HCT116 (cell line): ENCODE data around the gene B3GALT6. TPM values are rescaled to one million over a fixed set of nuclear protein-coding genes. Genes with fewer than 3 reads are reported as not detected.
A peak's percentile ranks its signal among the peaks of the same experiment; 100 is the strongest.

Experiments
- ATAC-seq: fragments of 200-7000 bp; cut with Tn5 transposase; 2 replicates; pipeline ENCODE4 v1.9.1; 2020; ENCODE audit warnings: mild to moderate bottlenecking, moderate library complexity
- BruUV-seq: library from RNA; stranded (reverse); fragments of 400-500 nt; replicated peaks from 2 replicates; lab custom pipeline; 2021; lab: Mats Ljungman, UMichigan
- CTCF ChIA-PET: fragments of 300-600 bp; sonication (Branson Sonifier 250); formaldehyde crosslinking; loops from one replicate; lab custom pipeline; 2021; ENCODE audit warnings: antibody characterized with exemption; lab: Charles Lee
- POLR2A ChIA-PET: fragments of 300-600, 350-600 bp; sonication (Branson Sonifier 250); formaldehyde crosslinking; loops from one replicate; lab custom pipeline; 2021; ENCODE audit warnings: antibody characterized with exemption; lab: Charles Lee
- RAD21 ChIA-PET, 2 experiments: fragments of 300-600 bp; sonication (Branson Sonifier 250); formaldehyde crosslinking; loops; one replicate each; lab custom pipeline; 2023; ENCODE audit warnings: low total read pairs in 2 of 2; ENCODE audit not compliant: uncharacterized antibody in 2 of 2, unreplicated experiment in 2 of 2, low non-redundant PET in 1 of 2; lab: Charles Lee
- DNase-seq: peaks from one replicate; pipeline ENCODE4 v3.0.0-alpha.2; 2010; ENCODE audit warnings: low read depth, low spot score
- H2AFZ ChIP-seq: fragments of 200-600 bp; shearing (Covaris generic), sonication (generic); 2 replicates; pipeline ENCODE4 v1.6.1; 2017; ENCODE audit warnings: low read depth, mixed run types, mixed read lengths, antibody characterized with exemption, low read length; ENCODE audit not compliant: poor library complexity, severe bottlenecking
- H3K27ac ChIP-seq: 2 replicates; pipeline ENCODE4 v1.5.1; 2012; ENCODE audit warnings: low read depth, low read length
- H3K27me3 ChIP-seq: fragments of 200-600 bp; sonication (generic); 2 replicates; pipeline ENCODE4 v1.6.1; 2016; ENCODE audit warnings: mixed run types, low read length, mixed read lengths; ENCODE audit not compliant: insufficient read depth
- H3K36me3 ChIP-seq, 2 experiments: fragments of 200-500 bp in 1 of 2; fragments of 200-600 bp in 1 of 2; sonication (Bioruptor generic) in 1 of 2; sonication (generic) in 1 of 2; 2 replicates each; pipeline versions ENCODE4 v1.5.1 to v1.6.1; 2014 to 2016; ENCODE audit warnings: low read length in 2 of 2, inconsistent platforms in 1 of 2, mixed read lengths in 1 of 2, mixed run types in 1 of 2; ENCODE audit not compliant: insufficient read depth in 2 of 2, control insufficient read depth in 1 of 2
- H3K4me1 ChIP-seq, 2 experiments: fragments of 200-600 bp in 1 of 2; sonication (generic) in 1 of 2; 2 replicates each; pipeline versions ENCODE4 v1.5.1 to v1.6.1; 2012 to 2017; ENCODE audit warnings: low read length in 2 of 2, inconsistent platforms in 1 of 2, mild to moderate bottlenecking in 1 of 2, mixed read lengths in 1 of 2, mixed run types in 1 of 2, moderate library complexity in 1 of 2; ENCODE audit not compliant: insufficient read depth in 2 of 2, control insufficient read depth in 1 of 2
- H3K4me2 ChIP-seq: fragments of 200-600 bp; sonication (generic); 2 replicates; pipeline ENCODE4 v1.6.1; 2017; ENCODE audit warnings: mixed run types, low read length, mixed read lengths
- H3K4me3 ChIP-seq, 2 experiments: fragments of 200-600 bp in 1 of 2; sonication (generic) in 1 of 2; replicated peaks in 1 of 2; 2 replicates each; pipeline ENCODE4 v1.5.1; 2011 to 2016; ENCODE audit warnings: low read length in 2 of 2, control low read depth in 1 of 2, low read depth in 1 of 2, mild to moderate bottlenecking in 1 of 2, mixed read lengths in 1 of 2, mixed run types in 1 of 2
- H3K79me2 ChIP-seq: fragments of 200-600 bp; sonication (generic); 2 replicates; pipeline ENCODE4 v1.6.1; 2017; ENCODE audit warnings: mild to moderate bottlenecking, mixed run types, low read length, moderate library complexity, mixed read lengths; ENCODE audit not compliant: insufficient read depth
- H3K9ac ChIP-seq: fragments of 200-600 bp; sonication (generic); 2 replicates; pipeline ENCODE4 v1.6.1; 2016; ENCODE audit warnings: low read length, mixed read lengths
- H3K9me2 ChIP-seq: fragments of 200-600 bp; sonication (generic), shearing (Covaris generic); 2 replicates; pipeline ENCODE4 v1.6.1; 2017; ENCODE audit warnings: mixed run types, mild to moderate bottlenecking, moderate library complexity; ENCODE audit not compliant: insufficient read depth
- H3K9me3 ChIP-seq, 2 experiments: fragments of 200-500 bp in 1 of 2; fragments of 200-600 bp in 1 of 2; sonication (Bioruptor generic) in 1 of 2; sonication (generic) in 1 of 2; 2 replicates each; pipeline ENCODE4 v1.6.1; 2014 to 2017; ENCODE audit warnings: low read length in 2 of 2, mixed read lengths in 2 of 2, inconsistent platforms in 1 of 2, low read depth in 1 of 2, mild to moderate bottlenecking in 1 of 2, mixed run types in 1 of 2, moderate library complexity in 1 of 2; ENCODE audit not compliant: control insufficient read depth in 1 of 2, insufficient read depth in 1 of 2
- H4K20me1 ChIP-seq: fragments of 200-600 bp; sonication (generic), shearing (Covaris generic); 2 replicates; pipeline ENCODE4 v1.6.1; 2017; ENCODE audit warnings: mixed run types, mild to moderate bottlenecking, moderate library complexity; ENCODE audit not compliant: insufficient read depth
- ATF3 ChIP-seq: IDR thresholded peaks from 2 replicates; pipeline ENCODE4 v1.6.1; 2012
- CBX3 ChIP-seq: IDR thresholded peaks from 2 replicates; pipeline ENCODE4 v1.6.1; 2012; ENCODE audit warnings: low read depth
- CEBPB ChIP-seq: IDR thresholded peaks from 2 replicates; pipeline ENCODE4 v1.6.1; 2012; ENCODE audit warnings: low read depth
- CTCF ChIP-seq, 3 experiments: fragments of 200-600 bp in 1 of 3; sonication (generic) in 1 of 3; IDR thresholded peaks in 2 of 3; conservative IDR thresholded peaks in 1 of 3; 2 replicates each; pipeline ENCODE4 v1.5.1; 2012 to 2017; ENCODE audit warnings: low read depth in 2 of 3, low read length in 2 of 3, antibody characterized with exemption in 1 of 3, borderline replicate concordance in 1 of 3, control low read depth in 1 of 3, mild to moderate bottlenecking in 1 of 3, mixed read lengths in 1 of 3, mixed run types in 1 of 3, moderate library complexity in 1 of 3; ENCODE audit not compliant: insufficient read depth in 1 of 3
- ELF1 ChIP-seq: IDR thresholded peaks from 2 replicates; pipeline ENCODE4 v1.6.1; 2012; ENCODE audit warnings: low read depth, borderline replicate concordance
- EZH2 ChIP-seq: fragments of 200-600 bp; sonication (generic); IDR thresholded peaks from 2 replicates; pipeline ENCODE4 v1.6.1; 2017; ENCODE audit warnings: antibody characterized with exemption, mixed run types
- EZH2phosphoT487 ChIP-seq: fragments of 200-600 bp; IDR thresholded peaks from 2 replicates; pipeline ENCODE4 v1.6.1; 2018; ENCODE audit warnings: antibody characterized with exemption, borderline replicate concordance
- FOSL1 ChIP-seq: IDR thresholded peaks from 2 replicates; pipeline ENCODE4 v1.6.1; 2012; ENCODE audit warnings: low read depth
- JUND ChIP-seq: IDR thresholded peaks from 2 replicates; pipeline ENCODE4 v1.6.1; 2012
- MAX ChIP-seq: IDR thresholded peaks from 2 replicates; pipeline ENCODE4 v1.6.1; 2012
- POLR2A ChIP-seq: IDR thresholded peaks from 2 replicates; pipeline ENCODE4 v1.7.0; 2011; ENCODE audit warnings: borderline replicate concordance; ENCODE audit not compliant: insufficient read depth, insufficient read length; ENCODE audit errors: extremely low read depth
- POLR2AphosphoS5 ChIP-seq: IDR thresholded peaks from 2 replicates; pipeline ENCODE4 v1.6.1; 2011; ENCODE audit warnings: mild to moderate bottlenecking, low read depth, low read length, moderate library complexity
- SIN3A ChIP-seq: IDR thresholded peaks from 2 replicates; pipeline ENCODE4 v1.6.1; 2012; ENCODE audit warnings: low read depth
- SP1 ChIP-seq: IDR thresholded peaks from 2 replicates; pipeline ENCODE4 v1.6.1; 2012; ENCODE audit warnings: low read depth
- SRF ChIP-seq: IDR thresholded peaks from 2 replicates; pipeline ENCODE4 v1.6.1; 2012; ENCODE audit warnings: low read depth
- TCF7L2 ChIP-seq: IDR thresholded peaks from 2 replicates; pipeline ENCODE4 v1.7.0; 2011; ENCODE audit warnings: borderline replicate concordance, inconsistent platforms; ENCODE audit not compliant: insufficient read depth, insufficient read length; ENCODE audit errors: extremely low read depth
- YY1 ChIP-seq: IDR thresholded peaks from 2 replicates; pipeline ENCODE4 v1.6.1; 2011; ENCODE audit warnings: low read length, low read depth, moderate library complexity, mild to moderate bottlenecking; ENCODE audit not compliant: insufficient replicate concordance; ENCODE audit errors: extremely low read depth
- ZBTB33 ChIP-seq: IDR thresholded peaks from 2 replicates; pipeline ENCODE4 v1.6.1; 2011; ENCODE audit warnings: mild to moderate bottlenecking, low read length, moderate library complexity; ENCODE audit not compliant: insufficient replicate concordance; ENCODE audit errors: extremely low read depth
- ZFX ChIP-seq: fragments of 450-650 bp; IDR thresholded peaks from 2 replicates; pipeline ENCODE4 v1.6.1; 2017
- ZNF274 ChIP-seq: fragments of 200-500 bp; sonication (Bioruptor generic); IDR thresholded peaks from 2 replicates; pipeline ENCODE4 v1.6.1; 2014; ENCODE audit warnings: mild to moderate bottlenecking, low read depth, low read length, inconsistent platforms
- intact Hi-C: fragments of 100-400 bp; cut with micrococcal nuclease; formaldehyde crosslinking; loops from 2 replicates; pipeline ENCODE4 v1.10.0; 2022
- total RNA-seq: library from RNA; stranded (reverse); gene quantifications from one replicate; pipeline ENCODE4 v1.2.1, GENCODE V29; 2021; ENCODE audit not compliant: unreplicated experiment

B3GALT6 gene
- total RNA-seq, 1 experiment from 2014 or later, result 16.3 TPM

- intact Hi-C loops, result no loop called here
Observed at GRCh38 chr1:1217621-1218523, 14.2 kb upstream of the B3GALT6 start.

More at GRCh38 chr1:1217621-1218523, 14.2 kb upstream of the B3GALT6 start:
- Histone ChIP-seq H2AFZ (no peak overlapping the region), H3K9me3 (no peaks in the 10 kb centered on the region), H3K9ac (no peak overlapping the region), H3K9me2 (no peaks in the 10 kb centered on the region), H3K36me3 (peaks cover 14 to 19% of the 10 kb centered on the region in 2 experiments; a peak in 3 of 4 replicates), H3K4me2 (no peak overlapping the region), H4K20me1 (no peaks in the 10 kb centered on the region), H3K4me3 (no peak overlapping the region), H3K27me3 (no peaks in the 10 kb centered on the region), H3K4me1 (peaks cover 0 to 7% of the 10 kb centered on the region in 2 experiments; a peak in 2 of 4 replicates), H3K79me2 (0 out of 2 replicates have a peak, but pooled peaks cover 2% of the 10 kb centered on the region), H3K27ac (peak overlapping the region; percentile 11; the same call in 1 of the 2 replicates)
- ChIA-PET RAD21 (no interaction called here), POLR2A (no interaction called here), CTCF (no interaction called here)
- no TSS peak for BruUV-seq
- no peak for TF ChIP-seq ZFX
- TF ChIP-seq SIN3A, result no peak
- TF ChIP-seq SP1, result no peak
- no peak for TF ChIP-seq ATF3
- TF ChIP-seq YY1, result no peak
- no peak for TF ChIP-seq ZBTB33
- no peak for TF ChIP-seq TCF7L2
- TF ChIP-seq SRF, result no peak
- no peak for TF ChIP-seq FOSL1
- no peak for TF ChIP-seq MAX
- TF ChIP-seq POLR2A, result no peak
- no peak for TF ChIP-seq JUND
- no peak for TF ChIP-seq CTCF (IDR thresholded peaks at IDR 0.05 in 2 of 3, conservative IDR thresholded peaks at IDR 0.05 in 1 of 3; ENCODE audit: borderline replicate concordance in 1 of 3, insufficient read depth in 1 of 3, low read depth in 2 of 3, low read length in 2 of 3)
- TF ChIP-seq EZH2phosphoT487, result no peak
- no peak for TF ChIP-seq CEBPB
- TF ChIP-seq ZNF274, result no peak
- no peak for TF ChIP-seq CBX3
- TF ChIP-seq POLR2AphosphoS5, result no peak
- no peak for TF ChIP-seq EZH2
- TF ChIP-seq ELF1, result no peak
- ATAC-seq, result peak; percentile 50
- no peak for DNase-seq
